BJ (cell line): ENCODE measurements around the gene AUH. TPM values are rescaled to one million over a fixed set of nuclear protein-coding genes. Genes with fewer than 3 reads are reported as not detected.

Experiments used
- CTCF ChIA-PET: fragments of 350-600 bp; formaldehyde crosslinking; extraction: SDS; loops from one replicate; lab custom pipeline; 2021; ENCODE audit warnings: antibody characterized with exemption, inconsistent platforms; lab: Yijun Ruan, JAX
- POLR2A ChIA-PET: fragments of 300-600 bp; sonication (Branson Sonifier 250); formaldehyde crosslinking; extraction: SDS; loops from one replicate; lab custom pipeline; 2021; ENCODE audit warnings: antibody characterized with exemption; lab: Charles Lee
- DNase-seq: peaks from one replicate; pipeline ENCODE4 v3.0.0-alpha.2; 2011; ENCODE audit warnings: low read depth
- H3K27me3 ChIP-seq: 2 replicates; pipeline ENCODE4 v1.6.0; 2011; ENCODE audit warnings: low read length; ENCODE audit not compliant: control insufficient read depth, insufficient read depth
- H3K36me3 ChIP-seq: 2 replicates; pipeline ENCODE4 v1.5.1; 2011; ENCODE audit warnings: low read length; ENCODE audit not compliant: control insufficient read depth, insufficient read depth
- H3K4me3 ChIP-seq: 2 replicates; pipeline ENCODE4 v1.5.1; 2011; ENCODE audit warnings: low read depth, mild to moderate bottlenecking, control low read depth, low read length
- polyA plus RNA-seq: library from polyadenylated mRNA; depleted of rRNA; stranded (reverse); fragments of >200 nt; gene quantifications from 2 replicates; pipeline ENCODE4 v1.2.3, GENCODE V29; 2011
- TF ChIP-seq, protein P1 (sequence below): IDR thresholded peaks from 2 replicates; pipeline ENCODE4 v1.5.1; 2011; ENCODE audit warnings: low read depth, mild to moderate bottlenecking, control low read depth, inconsistent platforms, low read length, moderate library complexity; ENCODE audit not compliant: insufficient read depth

The AUH gene
- polyA plus RNA-seq, 1 experiment = 4.1 TPM

DNA sequence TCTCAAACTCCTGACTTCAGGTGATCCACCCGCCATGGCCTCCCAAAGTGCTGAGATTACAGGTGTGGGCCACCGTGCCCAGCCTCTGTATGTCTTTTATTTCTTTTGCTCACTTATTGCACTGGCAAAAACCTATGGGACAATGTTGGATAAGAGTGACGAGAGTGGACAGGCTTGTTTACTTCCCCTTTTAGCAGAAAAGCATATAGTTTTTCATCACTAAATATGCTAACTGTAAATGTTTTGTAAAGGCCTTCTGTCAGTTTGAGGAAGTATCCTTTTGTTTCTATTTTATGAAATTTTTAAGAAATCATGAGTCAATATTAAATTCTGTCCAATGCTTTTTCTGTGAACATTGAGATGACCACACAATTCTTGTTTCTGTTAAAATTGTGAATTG lies 103.3 kb downstream of the AUH start:
- Histone ChIP-seq H3K27me3 (no peaks in the 10 kb centered on the region), H3K4me3 (no peak overlapping the region), H3K36me3 (no peaks in the 10 kb centered on the region)
- ChIA-PET CTCF (no interaction called here), POLR2A (no interaction called here)
- DNase-seq = no peak
- TF ChIP-seq, protein P1, sequence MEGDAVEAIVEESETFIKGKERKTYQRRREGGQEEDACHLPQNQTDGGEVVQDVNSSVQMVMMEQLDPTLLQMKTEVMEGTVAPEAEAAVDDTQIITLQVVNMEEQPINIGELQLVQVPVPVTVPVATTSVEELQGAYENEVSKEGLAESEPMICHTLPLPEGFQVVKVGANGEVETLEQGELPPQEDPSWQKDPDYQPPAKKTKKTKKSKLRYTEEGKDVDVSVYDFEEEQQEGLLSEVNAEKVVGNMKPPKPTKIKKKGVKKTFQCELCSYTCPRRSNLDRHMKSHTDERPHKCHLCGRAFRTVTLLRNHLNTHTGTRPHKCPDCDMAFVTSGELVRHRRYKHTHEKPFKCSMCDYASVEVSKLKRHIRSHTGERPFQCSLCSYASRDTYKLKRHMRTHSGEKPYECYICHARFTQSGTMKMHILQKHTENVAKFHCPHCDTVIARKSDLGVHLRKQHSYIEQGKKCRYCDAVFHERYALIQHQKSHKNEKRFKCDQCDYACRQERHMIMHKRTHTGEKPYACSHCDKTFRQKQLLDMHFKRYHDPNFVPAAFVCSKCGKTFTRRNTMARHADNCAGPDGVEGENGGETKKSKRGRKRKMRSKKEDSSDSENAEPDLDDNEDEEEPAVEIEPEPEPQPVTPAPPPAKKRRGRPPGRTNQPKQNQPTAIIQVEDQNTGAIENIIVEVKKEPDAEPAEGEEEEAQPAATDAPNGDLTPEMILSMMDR = no peak

DNA sequence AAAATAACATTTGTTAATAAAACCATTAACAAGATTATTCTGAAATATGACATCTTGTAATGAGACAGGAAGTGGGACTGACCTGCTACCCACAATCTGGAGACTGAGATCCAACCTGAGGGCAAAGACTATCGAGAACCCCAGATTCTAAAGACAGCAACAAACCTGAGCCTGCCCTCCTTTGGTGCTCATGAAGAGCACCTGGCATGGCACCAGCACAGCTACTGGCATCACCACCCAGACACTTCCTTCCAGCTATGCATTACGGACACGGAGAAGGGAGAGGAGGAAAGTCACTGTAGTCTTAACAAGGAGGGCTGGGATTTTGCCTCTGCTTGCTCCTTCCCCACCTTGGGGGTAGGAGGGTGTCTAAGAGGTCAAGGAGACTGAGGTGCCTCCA lies 105.5 kb downstream of the AUH start:
- DNase-seq = no peak
- TF ChIP-seq, protein P1 = no peak
- Histone ChIP-seq H3K27me3 (no peaks in the 10 kb centered on the region), H3K36me3 (no peaks in the 10 kb centered on the region), H3K4me3 (no peak overlapping the region)
- CTCF ChIA-PET = interaction anchor here (1.1 to 1.6 kb wide), 4 partner anchors 9 to 341 kb away, joined by 3 to 4 read pairs (median 4); no protein-coding TSS in a partner anchor
- POLR2A ChIA-PET = no interaction called here

DNA sequence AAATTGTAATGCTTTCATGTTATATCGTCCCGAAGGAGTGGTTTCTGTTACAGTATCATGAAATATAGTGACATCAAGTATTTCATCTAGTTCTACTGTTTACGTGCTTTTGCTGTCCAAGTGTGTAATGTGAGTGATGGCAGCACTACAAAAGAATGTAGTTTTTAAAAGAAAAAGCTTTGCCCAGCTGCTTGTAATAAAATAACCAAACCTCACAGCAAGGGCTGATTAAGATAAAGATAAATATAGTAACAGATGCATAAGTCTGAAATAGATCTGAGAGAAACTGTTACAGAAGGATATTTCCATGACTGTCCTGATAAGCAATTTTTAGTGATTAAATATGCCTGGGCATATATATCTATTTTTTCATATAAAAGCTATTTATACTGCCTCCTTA lies 106.4 kb downstream of the AUH start:
- Histone ChIP-seq H3K36me3 (no peaks in the 10 kb centered on the region), H3K27me3 (no peaks in the 10 kb centered on the region), H3K4me3 (no peak overlapping the region)
- DNase-seq = peak; percentile 65
- TF ChIP-seq, protein P1 = no peak
- CTCF ChIA-PET = interaction anchor here (1.1 to 1.6 kb wide), 4 partner anchors 9 to 340 kb away, joined by 3 to 4 read pairs (median 4); no protein-coding TSS in a partner anchor
- POLR2A ChIA-PET = interaction anchor here (0.6 kb wide), 1 partner anchor 105 kb away, joined by 3 read pairs; no protein-coding TSS in a partner anchor

DNA sequence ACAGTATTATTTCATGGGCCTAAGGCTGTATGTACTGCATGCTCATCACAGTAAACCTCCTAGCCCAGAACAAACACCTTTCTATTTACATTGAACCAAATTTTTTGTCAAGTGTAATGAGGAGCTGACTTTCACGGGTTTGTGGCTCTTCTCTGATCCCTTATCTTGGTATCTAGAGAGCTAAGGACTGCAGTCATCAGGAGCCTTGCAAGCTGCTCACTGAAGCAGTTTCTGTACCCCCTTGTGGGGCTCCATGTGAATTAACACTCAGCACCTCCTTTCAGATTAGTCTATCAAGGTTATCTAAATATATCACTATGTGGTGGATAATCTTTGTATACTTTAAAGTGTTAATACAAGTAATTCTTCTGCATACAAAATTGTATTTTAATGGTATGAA lies 108.2 kb downstream of the AUH start:
- CTCF ChIA-PET = interaction anchor here (0.7 to 1.4 kb wide), 3 partner anchors 164 to 484 kb away, joined by 3 to 5 read pairs (median 3); no protein-coding TSS in a partner anchor
- DNase-seq = no peak
- H3K36me3 ChIP-seq = no peaks in the 10 kb centered on the region
- TF ChIP-seq, protein P1 = 0 out of 2 replicates have a peak, but pooled peaks have one; percentile 3
- no peaks in the 10 kb centered on the region for H3K27me3 ChIP-seq
- POLR2A ChIA-PET = no interaction called here
- H3K4me3 ChIP-seq = no peak overlapping the region

DNA sequence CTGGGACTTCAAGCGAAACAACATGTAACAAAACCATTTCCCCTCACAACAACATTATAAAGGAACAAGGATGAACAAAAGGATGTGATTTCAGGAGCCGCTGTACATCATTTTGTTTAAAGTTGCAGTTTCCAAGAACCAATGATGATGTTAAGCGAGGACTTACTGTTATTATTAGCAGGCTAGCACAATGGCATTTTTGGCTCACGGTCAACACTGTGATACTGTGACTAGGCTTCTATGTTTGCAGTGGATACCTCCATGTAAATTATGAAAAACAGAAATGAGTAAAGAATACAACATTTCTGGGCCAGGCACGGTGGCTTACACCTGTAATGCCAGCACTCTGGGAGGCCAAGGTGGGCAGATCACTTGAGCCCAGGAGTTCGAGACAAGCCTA lies 113.0 kb downstream of the AUH start:
- no peaks in the 10 kb centered on the region for H3K27me3 ChIP-seq
- no peak for DNase-seq
- ChIA-PET POLR2A (no interaction called here), CTCF (interaction anchor here (1.0 to 1.7 kb wide), 2 partner anchors 17 to 51 kb away, joined by 3 read pairs; no protein-coding TSS in a partner anchor)
- H3K36me3 ChIP-seq = no peaks in the 10 kb centered on the region
- no peak overlapping the region for H3K4me3 ChIP-seq
- TF ChIP-seq, protein P1 = no peak
